GM12874 (cell line): ENCODE results near the gene PTPRH.

ENCODE experiments used
- TF ChIP-seq, protein P1 (sequence below): IDR thresholded peaks from 2 replicates; pipeline ENCODE4 v1.5.1; 2011; ENCODE audit warnings: low read depth, mild to moderate bottlenecking, control low read depth, low read length, moderate library complexity; ENCODE audit not compliant: insufficient read depth

Gene PTPRH, protein sequence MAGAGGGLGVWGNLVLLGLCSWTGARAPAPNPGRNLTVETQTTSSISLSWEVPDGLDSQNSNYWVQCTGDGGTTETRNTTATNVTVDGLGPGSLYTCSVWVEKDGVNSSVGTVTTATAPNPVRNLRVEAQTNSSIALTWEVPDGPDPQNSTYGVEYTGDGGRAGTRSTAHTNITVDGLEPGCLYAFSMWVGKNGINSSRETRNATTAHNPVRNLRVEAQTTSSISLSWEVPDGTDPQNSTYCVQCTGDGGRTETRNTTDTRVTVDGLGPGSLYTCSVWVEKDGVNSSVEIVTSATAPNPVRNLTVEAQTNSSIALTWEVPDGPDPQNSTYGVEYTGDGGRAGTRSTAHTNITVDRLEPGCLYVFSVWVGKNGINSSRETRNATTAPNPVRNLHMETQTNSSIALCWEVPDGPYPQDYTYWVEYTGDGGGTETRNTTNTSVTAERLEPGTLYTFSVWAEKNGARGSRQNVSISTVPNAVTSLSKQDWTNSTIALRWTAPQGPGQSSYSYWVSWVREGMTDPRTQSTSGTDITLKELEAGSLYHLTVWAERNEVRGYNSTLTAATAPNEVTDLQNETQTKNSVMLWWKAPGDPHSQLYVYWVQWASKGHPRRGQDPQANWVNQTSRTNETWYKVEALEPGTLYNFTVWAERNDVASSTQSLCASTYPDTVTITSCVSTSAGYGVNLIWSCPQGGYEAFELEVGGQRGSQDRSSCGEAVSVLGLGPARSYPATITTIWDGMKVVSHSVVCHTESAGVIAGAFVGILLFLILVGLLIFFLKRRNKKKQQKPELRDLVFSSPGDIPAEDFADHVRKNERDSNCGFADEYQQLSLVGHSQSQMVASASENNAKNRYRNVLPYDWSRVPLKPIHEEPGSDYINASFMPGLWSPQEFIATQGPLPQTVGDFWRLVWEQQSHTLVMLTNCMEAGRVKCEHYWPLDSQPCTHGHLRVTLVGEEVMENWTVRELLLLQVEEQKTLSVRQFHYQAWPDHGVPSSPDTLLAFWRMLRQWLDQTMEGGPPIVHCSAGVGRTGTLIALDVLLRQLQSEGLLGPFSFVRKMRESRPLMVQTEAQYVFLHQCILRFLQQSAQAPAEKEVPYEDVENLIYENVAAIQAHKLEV

DNA sequence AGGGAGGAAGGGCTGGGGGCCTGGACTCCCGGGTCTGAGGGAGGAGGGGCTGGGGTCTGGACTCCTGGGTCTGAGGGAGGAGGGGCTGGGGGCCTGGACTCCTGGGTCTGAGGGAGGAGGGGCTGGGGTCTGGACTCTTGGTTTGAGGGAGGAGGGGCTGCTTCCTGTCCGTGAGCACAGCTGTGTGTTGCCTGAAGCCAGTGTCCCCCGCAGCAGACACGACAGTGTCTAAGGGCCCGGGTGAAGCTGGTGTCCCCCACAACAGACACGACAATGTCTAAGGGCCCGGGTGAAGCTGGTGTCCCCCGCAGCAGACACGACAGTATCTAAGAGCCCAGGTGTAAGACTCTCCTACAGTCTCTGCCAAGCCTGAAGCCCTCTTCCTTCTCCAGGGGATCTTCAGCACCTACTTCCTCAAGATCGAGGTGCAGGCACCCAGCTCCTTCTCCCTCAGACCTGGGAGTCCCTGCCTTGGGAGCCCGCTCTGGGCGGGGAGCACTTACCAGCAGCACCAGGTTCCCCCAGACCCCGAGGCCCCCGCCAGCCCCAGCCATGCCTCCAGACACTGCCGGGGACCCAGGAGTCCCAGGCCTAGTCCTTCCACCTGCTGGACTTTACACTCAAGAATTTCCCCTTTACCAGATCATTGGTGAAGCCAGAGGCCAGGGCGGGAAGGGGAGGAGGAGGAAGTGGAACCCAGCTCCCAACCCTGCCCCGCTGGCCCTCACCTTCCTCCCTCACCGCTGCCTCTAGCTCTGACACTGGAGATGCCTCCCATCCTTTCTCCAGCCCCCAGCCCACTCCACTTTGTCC, at the start of gene PTPRH:
TSS of gene PTPRH (minus strand) at position 622 of the 813 bp plus-strand sequence. CDS start at position 554, 68 bp downstream.
- TF ChIP-seq, protein P1, sequence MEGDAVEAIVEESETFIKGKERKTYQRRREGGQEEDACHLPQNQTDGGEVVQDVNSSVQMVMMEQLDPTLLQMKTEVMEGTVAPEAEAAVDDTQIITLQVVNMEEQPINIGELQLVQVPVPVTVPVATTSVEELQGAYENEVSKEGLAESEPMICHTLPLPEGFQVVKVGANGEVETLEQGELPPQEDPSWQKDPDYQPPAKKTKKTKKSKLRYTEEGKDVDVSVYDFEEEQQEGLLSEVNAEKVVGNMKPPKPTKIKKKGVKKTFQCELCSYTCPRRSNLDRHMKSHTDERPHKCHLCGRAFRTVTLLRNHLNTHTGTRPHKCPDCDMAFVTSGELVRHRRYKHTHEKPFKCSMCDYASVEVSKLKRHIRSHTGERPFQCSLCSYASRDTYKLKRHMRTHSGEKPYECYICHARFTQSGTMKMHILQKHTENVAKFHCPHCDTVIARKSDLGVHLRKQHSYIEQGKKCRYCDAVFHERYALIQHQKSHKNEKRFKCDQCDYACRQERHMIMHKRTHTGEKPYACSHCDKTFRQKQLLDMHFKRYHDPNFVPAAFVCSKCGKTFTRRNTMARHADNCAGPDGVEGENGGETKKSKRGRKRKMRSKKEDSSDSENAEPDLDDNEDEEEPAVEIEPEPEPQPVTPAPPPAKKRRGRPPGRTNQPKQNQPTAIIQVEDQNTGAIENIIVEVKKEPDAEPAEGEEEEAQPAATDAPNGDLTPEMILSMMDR: no peak

DNA sequence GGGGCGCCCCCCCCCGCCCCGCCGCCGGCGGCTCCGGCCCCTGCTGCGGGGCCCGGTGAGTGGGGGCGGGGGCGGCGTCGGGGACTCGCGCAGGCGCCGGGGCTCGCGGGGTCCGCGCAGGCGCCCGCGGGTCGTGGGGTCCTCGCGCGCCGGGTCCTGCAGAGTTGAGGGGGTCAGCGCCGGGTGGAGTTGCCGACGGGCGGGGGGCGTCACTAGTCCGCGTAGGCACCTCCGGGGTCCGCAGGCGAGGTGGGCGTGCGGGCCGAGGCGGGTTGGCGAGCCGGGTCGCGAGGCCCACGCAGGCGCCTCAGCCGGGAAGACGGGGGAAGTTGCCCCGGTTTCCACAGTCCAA, 49.2 kb upstream of the PTPRH start:
- TF ChIP-seq, protein P1: no peak

DNA sequence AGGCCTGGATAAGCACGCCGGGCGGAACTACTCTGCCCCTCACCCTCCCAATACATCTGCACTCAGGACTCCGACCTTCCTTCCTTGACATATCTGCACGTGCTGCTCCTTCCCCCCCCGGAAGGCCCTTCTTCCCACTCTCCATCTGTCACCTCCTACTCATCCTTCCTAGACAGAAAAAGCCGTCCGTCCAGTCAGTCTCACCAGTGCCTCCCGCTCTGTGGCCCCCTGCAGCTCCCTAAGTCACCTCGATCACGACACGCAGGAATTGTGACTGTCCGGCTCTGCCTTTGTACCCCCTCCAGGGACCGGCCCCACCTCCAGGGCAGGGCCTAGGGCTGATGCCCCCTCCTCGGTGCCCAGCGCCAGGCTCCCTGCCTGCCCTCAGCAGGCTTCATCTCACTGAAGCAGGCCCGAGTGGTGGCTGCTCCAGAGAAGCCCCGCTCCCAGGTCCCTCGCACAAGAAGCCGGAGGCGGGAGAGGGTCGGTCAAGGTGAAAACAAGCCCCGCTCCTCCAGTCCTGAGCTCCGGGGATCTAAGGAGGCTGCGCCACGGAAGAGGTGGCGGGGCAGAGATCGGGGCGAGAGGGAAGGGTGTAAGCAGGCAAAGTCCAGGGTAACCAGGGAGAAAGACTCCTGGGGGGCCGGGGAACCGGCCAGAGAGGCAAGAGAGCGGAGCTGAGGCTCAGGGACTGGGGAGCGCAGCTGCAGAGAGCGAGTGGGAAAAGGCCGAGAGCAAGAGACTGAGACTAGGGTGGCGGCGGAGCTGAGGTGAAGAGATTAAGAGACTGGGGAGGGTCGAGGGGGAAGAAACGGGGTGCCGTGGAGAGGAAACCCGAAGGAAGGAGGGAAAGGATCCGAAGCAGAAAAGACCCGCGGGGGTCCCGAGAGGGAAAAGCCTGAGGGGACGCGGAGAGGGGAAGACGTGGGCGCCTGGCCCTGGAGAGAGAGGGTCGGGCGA, 48.4 kb upstream of the PTPRH start:
- TF ChIP-seq, protein P1: no peak

GRCh38 chr19:55256562-55257460, 47.5 kb upstream of the PTPRH start:
- TF ChIP-seq, protein P1: no peak

GRCh38 chr19:55255618-55256423, 46.5 kb upstream of the PTPRH start:
- TF ChIP-seq, protein P1: no peak
